LHCN-M2 (cell line): ENCODE data around the gene GPA33. TPM values are rescaled to one million over a fixed set of nuclear protein-coding genes. Genes with fewer than 3 reads are reported as not detected.

ENCODE experiments used
- DNase-seq: peaks from one replicate; pipeline ENCODE4 v3.0.0-alpha.2; 2012; ENCODE audit warnings: low read depth
- polyA plus RNA-seq: library from polyadenylated mRNA; unstranded; fragments of >200 nt; gene quantifications from one replicate; pipeline ENCODE4 v1.2.1, GENCODE V29; 2012; ENCODE audit warnings: missing spikeins
- total RNA-seq: library from RNA; depleted of rRNA; stranded (reverse); fragments of >200 nt; gene quantifications from 2 replicates; pipeline ENCODE4 v1.2.3, GENCODE V29; 2014; rRNA removed

GPA33 gene, protein sequence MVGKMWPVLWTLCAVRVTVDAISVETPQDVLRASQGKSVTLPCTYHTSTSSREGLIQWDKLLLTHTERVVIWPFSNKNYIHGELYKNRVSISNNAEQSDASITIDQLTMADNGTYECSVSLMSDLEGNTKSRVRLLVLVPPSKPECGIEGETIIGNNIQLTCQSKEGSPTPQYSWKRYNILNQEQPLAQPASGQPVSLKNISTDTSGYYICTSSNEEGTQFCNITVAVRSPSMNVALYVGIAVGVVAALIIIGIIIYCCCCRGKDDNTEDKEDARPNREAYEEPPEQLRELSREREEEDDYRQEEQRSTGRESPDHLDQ
- not detected in 2 replicates for total RNA-seq
- not detected for polyA plus RNA-seq

DNA sequence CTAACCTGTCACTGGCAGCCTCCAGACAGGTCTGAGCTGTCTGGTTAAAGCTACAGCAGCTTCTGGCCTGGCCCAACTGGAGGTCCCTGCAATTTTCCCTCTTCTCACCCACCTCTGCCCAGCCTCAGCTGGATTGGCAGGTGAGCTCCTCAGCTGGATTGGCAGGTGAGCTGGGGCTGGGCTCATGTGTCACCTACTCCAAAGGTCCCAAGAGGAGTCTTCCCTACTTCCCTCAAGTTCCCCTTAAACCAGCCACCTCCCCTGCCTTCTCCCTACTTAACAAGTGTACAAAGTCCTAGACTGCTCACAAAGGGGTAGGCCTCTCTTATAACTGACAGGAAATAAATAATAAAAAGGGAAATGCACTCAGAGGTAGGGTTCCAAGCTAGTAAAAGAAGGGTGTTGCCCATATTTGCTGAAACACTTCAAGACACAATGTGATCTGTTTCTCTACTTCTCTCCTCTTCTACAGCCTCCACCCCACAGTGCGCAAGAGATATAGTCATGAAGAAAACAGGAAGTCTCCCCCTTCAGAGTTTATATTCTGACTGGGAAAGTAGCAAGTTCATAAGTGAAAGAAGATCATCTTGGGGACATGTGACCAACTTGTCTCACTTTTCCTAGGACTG, at the start of gene GPA33:
Gene GPA33 (minus strand): TSS at position 64 of the 629 bp plus-strand sequence. CDS start 90 bp downstream, outside the sequence.
- DNase-seq = no peak

DNA sequence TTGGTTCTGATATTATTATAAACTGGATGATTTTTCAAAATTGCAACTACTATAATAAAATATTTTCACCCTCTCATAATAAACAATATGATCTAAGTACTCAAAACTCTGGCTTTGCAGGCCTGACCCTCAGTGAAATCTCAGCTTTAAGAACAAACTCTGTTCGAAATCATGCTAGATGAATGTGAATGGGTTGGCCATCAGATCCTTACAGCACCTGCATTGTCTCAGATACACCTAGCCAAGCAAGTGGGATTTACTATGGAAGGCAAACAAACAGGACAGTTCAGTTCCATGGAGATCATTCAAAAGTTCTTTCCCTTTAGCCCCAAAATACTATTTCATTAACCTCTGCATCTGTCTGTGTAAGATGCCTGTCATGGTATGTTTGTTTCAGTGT, 48.5 kb upstream of the GPA33 start:
- no peak for DNase-seq

DNA sequence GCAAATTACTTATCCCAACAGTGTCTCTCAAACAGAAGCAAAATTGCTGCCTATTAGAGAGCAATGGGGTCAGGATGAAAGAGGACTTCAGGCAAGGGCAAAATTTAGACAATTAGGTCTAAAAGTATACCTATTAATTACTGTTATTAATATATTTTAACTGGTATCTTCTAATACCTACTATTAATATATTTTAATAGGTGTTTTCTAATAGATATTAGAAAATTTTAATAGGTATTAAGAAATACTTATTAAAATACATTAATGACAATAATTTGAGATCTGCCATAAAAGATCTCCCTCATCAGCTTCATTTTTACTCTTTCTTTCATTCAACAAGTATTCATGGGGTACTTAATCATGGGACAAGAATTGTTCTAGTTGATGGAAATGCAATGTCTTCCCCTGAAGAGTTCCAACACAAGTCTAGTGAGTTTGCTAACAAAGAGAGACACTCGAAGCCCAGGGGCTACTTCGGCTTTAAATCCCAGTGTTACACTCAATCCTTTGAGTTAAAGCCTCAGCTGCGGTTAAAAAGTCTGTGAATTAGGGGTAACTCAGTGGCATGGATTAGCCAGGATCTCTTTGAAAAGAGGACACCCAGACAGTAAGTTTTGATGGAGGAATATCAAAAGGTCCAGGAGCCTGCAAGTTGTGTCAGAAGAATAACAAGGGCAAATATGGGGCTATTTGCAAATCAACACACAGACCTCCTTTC, 47.8 kb upstream of the GPA33 start:
- DNase-seq = no peak

DNA sequence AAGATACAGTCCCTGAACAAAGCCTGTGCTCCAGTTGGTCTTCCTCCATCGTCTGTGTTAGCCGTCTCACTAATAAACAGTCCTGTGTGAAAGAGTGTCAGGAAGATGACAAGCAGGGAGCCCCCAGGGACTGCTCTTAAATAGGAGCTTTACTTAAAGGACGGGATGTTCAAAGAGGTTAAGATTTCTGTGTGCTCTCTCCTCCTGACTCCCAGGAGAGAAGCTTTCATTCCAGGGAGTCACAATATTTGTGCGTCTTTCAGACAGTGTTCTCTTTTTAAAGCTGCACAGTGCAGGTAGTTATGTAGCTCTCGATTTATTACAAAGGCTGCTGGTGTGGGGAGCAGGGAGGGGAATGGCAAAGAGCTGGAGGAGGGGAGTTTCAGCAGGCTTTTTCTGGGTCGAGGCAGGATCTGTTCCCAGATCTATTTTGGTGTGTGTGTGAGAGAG, 47.2 kb upstream of the GPA33 start:
- peak; percentile 23 for DNase-seq

DNA sequence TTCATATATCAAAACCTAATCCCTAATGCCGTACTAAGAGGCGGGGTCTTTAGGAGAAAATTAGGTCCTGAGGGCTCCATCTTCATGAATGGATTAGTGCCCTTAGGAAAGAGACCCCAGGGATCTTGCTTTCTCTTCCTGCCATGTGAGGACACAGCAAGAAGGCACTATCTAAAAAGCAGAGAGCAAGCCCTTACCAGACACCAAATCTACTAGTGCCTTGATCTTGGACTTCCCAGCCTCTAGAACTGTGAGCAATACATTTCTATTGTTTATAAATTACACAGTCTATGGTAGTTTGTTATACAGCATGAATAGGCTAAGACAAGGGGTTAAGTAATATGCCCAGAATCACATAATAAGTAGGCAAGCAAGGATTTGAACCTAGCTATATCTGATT, 46.6 kb upstream of the GPA33 start:
- DNase-seq = no peak

DNA sequence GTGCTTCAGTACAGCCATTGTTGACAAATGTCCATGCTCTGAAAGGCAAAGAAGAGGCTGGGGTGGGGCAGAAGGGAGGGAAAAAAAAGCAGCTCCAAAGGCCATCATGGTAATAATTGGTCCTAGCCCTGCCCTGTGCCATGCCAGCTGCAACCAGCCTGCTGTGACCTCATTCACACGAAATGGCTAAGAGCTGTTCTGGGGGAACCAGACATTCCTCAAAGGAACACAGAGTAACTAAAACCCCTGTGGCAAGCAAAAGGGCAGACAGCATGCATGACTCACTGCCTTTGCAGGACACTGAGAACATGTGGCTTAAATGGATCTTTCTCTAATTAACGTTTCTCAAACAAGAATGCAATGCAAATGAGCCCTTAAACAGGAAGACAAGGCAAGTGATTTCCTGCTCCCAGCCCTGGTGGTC, 46.0 kb upstream of the GPA33 start:
- peak; percentile 96 for DNase-seq

DNA sequence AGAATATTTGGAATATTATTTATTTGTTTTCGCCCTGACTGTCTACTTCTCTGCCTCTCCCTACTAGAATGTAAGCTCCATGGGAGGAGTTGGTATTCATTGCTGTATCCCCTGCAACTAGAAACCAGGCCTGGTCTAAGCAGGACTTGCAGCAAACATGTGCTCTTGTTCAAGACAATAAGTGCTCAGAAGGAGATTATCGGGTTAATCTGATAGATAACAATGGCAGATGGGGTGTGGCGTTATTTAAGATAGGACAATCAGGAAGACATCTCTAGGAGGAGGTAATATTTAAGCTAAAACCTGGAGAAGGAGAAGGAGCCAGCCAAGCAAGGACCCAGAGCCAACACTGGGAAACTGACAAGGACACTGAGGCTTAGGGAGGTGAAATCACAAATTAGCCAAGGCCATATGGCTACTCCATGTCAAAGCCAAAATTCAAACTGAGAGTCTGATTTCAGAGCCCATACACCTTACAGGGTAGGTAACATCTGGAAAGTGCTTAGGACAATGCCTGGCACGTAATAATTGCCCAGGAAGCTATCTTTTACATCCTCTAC, 45.2 kb upstream of the GPA33 start:
- DNase-seq = no peak

DNA sequence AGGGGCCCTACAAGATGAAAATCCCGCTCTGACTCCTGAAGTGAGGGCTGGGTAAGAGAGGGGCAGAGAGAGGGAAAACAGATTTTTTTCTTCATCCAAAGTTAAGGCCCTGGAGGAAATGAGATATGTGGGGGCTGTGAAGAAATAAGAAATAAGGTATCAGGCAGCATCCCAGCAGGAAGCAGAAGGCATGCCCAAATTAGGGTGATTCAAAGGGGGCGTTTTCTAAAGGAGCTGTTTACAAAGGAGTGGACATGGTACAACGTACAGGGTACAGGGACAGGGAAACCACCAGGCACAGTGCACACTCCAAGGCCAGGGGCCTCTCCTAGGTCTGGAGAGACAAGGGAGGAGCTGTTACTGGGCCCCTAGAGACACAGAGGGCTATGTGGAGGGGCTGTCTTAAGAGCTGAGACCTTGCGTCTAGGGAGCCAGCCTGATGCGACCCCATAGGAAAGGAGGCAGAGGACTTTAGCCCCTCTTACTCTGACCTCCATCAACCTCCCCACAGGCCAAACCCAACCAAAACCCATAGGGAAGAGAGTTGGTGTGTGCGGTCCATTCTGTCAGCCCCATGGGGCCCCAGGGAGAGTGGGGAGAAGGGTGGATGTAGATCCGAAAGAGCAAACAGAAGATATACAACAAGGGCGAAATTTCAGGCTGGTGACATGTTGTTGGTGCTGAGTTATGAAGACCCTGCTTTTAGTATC, 42.3 kb upstream of the GPA33 start:
- DNase-seq = no peak

DNA sequence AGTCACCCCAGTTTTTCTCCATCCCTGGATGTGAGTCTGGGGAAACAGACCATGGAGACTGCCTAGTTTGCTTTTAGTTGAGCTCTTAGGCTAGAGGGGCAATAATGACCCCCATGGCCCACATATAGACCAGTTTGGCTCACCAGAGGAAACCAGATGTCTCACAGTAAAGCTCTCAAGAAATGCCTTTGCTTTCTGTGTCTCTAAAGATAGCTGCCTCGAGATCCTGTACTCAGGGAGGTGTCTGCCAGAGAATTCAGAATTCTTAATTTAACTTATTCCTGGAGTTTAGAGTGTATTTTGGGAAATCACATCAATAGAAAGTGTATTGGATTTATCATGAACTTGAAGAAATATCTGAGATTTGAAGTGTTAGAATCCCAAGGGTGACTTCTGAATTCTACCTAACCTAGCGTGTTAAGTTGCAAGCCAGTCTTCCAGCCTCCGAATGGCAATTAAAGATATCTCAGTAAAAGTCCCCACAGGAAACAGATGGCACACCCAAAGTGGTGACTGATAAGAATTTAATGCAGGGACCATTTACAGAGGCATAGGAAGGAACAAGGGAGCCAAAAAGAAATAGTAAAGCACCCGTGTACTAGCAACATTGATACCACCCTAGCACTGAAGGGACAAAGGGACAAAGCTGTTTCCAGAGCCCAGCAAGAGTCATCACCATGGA, 40.8 kb upstream of the GPA33 start:
- no peak for DNase-seq

DNA sequence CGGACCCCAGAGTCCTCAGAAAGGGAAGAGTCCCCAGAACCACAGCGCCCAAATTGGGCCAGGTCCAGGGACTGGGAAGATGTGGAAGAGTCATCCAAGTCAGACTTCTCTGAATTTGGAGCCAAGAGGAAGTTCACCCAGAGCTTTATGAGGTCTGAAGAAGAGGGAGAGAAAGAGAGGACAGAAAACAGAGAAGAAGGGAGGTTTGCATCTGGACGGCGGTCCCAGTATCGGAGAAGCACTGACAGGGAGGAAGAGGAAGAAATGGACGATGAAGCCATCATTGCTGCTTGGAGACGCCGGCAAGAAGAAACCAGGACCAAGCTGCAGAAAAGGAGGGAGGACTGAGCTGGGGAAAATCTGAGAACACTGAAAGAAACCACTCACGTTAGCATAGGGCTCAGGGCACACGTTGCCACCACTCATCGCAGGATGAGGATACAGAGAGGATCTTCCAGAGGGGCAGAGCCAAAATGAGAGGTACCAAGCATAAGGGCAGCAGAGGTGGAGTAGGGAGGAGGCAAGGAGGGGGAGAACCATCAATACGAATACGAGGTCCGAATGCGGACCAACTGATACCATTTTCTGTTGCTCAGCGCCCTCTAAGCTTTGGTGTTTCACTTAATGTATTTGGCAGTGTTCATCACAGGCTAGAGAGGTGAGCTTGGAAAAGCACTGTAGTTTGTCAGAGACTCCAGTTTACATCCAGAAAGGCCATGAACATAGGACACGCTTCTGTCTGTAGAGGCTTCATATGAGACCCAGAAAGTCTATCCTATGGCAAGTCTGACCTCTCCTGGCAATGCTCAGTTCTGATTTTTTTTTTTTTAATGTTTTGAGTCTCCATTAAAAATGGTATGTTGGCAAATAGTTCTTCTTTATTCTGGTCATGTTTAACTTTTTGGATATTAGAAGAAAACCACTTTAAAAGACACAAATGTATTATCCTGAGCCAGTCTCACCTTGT, 38.4 kb upstream of the GPA33 start:
- peak; percentile 5 for DNase-seq

DNA sequence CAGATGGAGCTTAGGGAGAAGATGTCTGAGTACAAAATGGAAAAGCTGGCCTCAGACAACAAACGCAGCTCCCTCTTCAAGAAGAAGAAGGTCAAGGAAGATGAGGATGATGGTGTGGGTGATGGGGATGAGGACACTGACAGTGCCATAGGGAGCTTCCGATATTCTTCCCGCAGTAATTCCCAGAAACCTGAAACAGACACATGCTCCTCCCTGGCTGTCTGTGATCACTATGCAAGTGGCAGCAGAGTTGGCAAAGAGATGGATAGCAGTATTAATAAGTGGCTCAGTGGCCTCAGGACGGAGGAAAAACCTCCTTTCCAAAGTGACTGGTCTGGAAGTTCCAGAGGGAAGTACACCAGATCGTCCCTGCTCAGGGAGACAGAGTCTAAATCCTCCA, 37.5 kb upstream of the GPA33 start:
- no peak for DNase-seq

DNA sequence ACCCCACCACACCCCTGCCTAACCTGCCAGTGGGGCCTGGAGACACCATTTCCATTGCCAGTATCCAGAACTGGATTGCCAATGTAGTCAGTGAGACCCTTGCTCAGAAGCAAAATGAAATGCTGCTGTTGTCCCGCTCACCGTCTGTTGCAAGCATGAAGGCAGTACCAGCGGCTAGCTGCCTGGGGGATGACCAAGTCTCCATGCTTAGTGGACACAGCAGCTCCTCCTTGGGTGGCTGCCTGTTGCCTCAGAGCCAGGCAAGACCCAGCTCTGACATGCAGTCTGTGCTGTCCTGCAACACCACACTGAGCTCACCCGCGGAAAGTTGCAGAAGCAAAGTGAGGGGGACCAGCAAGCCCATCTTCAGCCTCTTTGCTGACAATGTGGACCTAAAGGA, 37.1 kb upstream of the GPA33 start:
- no peak for DNase-seq

DNA sequence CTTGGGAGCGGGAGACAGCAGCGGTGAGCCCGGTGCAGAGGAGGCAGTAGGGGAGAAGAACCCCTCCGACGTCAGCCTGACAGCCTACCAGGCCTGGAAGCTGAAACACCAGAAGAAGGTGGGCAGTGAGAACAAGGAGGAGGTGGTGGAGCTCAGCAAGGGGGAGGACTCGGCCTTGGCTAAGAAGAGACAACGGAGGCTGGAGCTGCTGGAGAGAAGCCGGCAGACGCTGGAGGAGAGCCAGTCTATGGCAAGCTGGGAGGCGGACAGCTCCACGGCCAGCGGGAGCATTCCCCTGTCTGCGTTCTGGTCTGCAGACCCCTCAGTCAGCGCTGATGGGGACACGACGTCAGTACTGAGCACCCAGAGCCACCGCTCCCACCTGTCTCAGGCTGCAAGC, 36.6 kb upstream of the GPA33 start:
- no peak for DNase-seq

DNA sequence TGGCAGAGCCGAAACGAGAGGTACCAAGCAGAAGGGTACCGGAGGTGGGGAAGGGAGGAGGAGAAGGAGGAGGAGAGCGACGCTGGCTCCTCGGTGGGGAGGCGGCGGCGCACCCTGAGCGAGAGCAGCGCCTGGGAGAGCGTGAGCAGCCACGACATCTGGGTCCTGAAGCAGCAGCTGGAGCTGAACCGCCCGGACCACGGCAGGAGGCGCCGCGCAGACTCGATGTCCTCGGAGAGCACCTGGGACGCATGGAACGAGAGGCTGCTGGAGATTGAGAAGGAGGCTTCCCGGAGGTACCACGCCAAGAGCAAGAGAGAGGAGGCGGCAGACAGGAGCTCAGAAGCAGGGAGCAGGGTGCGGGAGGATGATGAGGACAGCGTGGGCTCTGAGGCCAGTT, 36.1 kb upstream of the GPA33 start:
- no peak for DNase-seq

DNA sequence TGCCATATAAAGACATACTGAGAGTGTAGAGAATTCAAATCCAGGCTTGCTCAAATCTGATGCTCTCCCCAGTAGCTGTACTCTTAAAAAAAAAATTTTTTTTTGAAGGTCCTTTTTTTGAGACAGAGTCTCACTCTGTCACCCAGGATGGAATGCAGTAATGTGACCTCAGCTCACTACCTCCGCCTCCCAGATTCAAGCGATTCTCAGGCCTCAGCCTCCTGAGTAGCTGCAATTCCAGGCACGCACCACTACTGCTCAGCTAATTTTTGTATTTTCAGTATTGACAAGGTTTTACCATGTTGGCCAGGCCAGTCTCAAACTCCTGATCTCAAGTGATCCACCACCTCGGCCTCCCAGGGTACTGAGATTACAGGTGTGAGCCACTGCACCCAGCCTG, 32.4 kb upstream of the GPA33 start:
- DNase-seq = no peak

DNA sequence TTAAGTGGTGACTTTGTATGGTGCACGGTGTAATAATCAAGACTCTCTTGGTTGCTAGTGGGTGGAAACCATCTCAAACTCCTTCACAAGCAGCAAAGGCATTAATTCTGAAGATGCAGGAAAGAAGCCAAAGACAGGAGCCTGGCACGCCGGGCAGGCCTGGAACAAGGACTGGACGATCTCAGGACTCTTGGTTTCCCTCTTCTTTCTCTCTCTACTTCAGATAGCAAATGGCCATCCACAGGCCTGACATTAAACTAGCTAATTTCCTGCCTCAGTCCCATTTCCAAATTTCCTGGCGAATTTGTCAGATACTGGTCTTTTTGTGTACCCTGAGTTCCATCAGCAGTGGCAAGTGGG, 31.9 kb upstream of the GPA33 start:
- no peak for DNase-seq

DNA sequence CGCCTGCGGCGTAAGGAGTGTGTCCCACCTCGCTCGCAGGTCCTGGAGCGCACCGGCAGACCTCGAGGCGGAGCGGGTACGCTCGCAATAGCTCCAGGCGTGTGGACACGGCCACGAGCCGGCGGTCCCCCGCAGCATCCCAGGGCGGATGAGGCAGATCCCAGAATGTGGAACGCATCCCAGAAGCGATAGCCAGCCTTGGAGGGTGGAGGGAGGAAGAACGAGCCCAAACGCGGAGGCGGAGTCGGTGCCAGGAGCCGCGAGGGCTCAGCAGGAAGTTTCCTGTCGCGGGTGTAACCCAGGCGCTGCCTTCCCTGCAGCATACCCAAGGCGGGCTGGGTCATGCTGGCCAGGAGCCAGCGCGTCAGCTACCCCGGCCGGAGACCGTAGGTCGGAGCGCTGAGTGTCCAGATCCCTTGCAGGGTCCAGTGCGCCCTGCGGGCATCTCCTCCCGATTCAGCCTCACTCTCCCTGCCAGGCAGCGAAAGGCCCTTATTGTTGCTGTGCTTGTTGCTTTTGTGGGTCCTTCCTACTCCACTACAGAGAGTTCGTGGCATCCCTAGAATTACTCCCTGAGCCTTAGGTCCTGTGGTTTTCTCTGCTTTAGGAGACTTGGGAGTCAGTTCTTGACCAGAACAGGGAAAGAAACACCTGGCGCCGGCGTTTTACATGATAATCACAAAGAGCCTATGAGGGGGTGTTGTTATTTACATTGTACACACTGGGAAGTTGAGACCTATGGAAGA, 31.4 kb upstream of the GPA33 start:
- DNase-seq = no peak

DNA sequence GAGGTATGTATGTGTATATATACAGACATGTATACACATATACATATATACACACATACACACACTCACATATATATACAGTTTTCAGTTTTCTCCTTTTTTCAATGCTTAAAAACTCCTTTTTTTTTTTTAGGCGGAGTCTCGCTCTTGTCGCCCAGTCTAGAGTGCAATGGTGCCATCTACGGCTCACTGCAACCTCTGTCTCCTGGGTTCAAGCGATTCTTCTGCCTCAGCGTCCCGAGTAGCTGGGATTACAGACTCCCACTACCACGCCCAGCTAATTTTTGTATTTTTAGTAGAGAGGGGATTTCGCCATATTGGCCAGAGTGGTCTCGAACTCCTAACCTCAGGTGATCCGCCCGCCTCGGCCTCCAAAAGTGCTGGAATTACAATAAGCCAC, 30.7 kb upstream of the GPA33 start:
- no peak for DNase-seq

DNA sequence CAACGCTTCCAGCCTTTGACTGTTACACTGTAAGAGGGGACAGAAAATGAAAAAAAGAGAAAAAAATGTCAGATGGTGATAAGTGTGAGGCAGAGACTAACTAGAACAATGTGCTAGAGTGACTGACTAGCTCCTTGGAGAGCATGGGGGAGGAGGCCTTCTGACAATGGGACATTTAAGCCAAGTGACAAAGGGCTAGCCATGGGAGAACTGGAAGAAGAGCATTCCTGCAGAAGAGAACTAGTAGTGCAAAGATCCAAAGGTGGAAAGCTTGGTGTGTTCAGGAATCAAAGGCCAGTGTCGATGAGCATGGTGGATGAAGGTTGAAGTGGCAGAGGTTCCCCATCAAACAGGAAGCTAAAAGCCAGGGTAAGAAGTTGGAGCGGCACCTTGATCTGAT, 29.5 kb upstream of the GPA33 start:
- DNase-seq = no peak
